GM12878 (cell line): Measurements from ENCODE around the gene GPN2. TPM values are rescaled to one million over a fixed set of nuclear protein-coding genes. Genes with fewer than 3 reads are reported as not detected.

Experiments
- ATF2 ChIP-seq: IDR thresholded peaks from 2 replicates; pipeline ENCODE4 v1.6.1; 2012; ENCODE audit warnings: low read length, inconsistent platforms
- BACH1 ChIP-seq: fragments of 450-650 bp; IDR thresholded peaks from 2 replicates; pipeline ENCODE4 v1.6.1; 2017; ENCODE audit warnings: mild to moderate bottlenecking, borderline replicate concordance
- BRCA1 ChIP-seq: IDR thresholded peaks from 2 replicates; pipeline ENCODE4 v1.6.1; 2011; ENCODE audit warnings: low read depth, low read length, improper control_type of control experiment
- CBX5 ChIP-seq: sonication (generic); IDR thresholded peaks from 2 replicates; pipeline ENCODE4 v1.6.1; 2016; ENCODE audit warnings: low read depth, moderate library complexity, mild to moderate bottlenecking, inconsistent platforms
- CEBPB ChIP-seq, 2 experiments: fragments of 150-350 bp in 1 of 2; IDR thresholded peaks; 2 replicates each; pipeline ENCODE4 v1.6.1; 2012 to 2014; ENCODE audit warnings: low read depth in 2 of 2, low read length in 2 of 2, borderline replicate concordance in 1 of 2, inconsistent platforms in 1 of 2
- CHD1 ChIP-seq: IDR thresholded peaks from 2 replicates; pipeline ENCODE4 v1.6.1; 2012; ENCODE audit warnings: low read depth, low read length, improper control_type of control experiment
- CHD4 ChIP-seq: fragments of 200-600 bp; sonication (generic); IDR thresholded peaks from 2 replicates; pipeline ENCODE4 v1.6.1; 2016; ENCODE audit warnings: mild to moderate bottlenecking
- EED ChIP-seq: sonication (generic); IDR thresholded peaks from 2 replicates; pipeline ENCODE4 v1.6.1; 2016; ENCODE audit warnings: antibody characterized with exemption, low read depth
- HDAC2 ChIP-seq: fragments of 200-600 bp; sonication (generic); IDR thresholded peaks from 2 replicates; pipeline ENCODE4 v1.6.1; 2017
- HSF1 ChIP-seq: fragments of 150-350 bp; IDR thresholded peaks from 2 replicates; pipeline ENCODE4 v1.6.1; 2014; ENCODE audit warnings: mild to moderate bottlenecking, low read depth, low read length
- IKZF2 ChIP-seq, 2 experiments: fragments of 450-650 bp; IDR thresholded peaks; 2 replicates each; pipeline ENCODE4 v1.6.1; 2017; ENCODE audit warnings: mild to moderate bottlenecking in 2 of 2, moderate library complexity in 2 of 2
- JUNB ChIP-seq: IDR thresholded peaks from 2 replicates; pipeline ENCODE4 v1.6.1; 2016; ENCODE audit warnings: antibody characterized with exemption, mild to moderate bottlenecking
- LARP7 ChIP-seq: fragments of 450-650 bp; IDR thresholded peaks from 2 replicates; pipeline ENCODE4 v1.6.1; 2017; ENCODE audit warnings: mild to moderate bottlenecking
- MTA2 ChIP-seq: fragments of 450-650 bp; IDR thresholded peaks from 2 replicates; pipeline ENCODE4 v1.6.1; 2016; ENCODE audit warnings: low read depth, mild to moderate bottlenecking, moderate library complexity
- MXI1 ChIP-seq: fragments of 150-350 bp; IDR thresholded peaks from 2 replicates; pipeline ENCODE4 v1.6.1; 2011; ENCODE audit warnings: low read depth, mild to moderate bottlenecking, inconsistent platforms, low read length, improper control_type of control experiment
- NFYB ChIP-seq: IDR thresholded peaks from 2 replicates; pipeline ENCODE4 v1.6.1; 2011; ENCODE audit warnings: low read depth, mild to moderate bottlenecking, low read length, improper control_type of control experiment, moderate library complexity; ENCODE audit not compliant: insufficient read depth
- RAD21 ChIP-seq: IDR thresholded peaks from 2 replicates; pipeline ENCODE4 v1.6.1; 2011; ENCODE audit warnings: mild to moderate bottlenecking, low read depth, low read length, moderate library complexity; ENCODE audit not compliant: insufficient read depth
- RAD51 ChIP-seq: fragments of 450-650 bp; IDR thresholded peaks from 2 replicates; pipeline ENCODE4 v1.6.1; 2016; ENCODE audit warnings: moderate library complexity, mild to moderate bottlenecking, inconsistent platforms
- RB1 ChIP-seq: fragments of 450-650 bp; formaldehyde crosslinking; IDR thresholded peaks from 2 replicates; pipeline ENCODE4 v1.6.1; 2017; ENCODE audit warnings: mild to moderate bottlenecking, borderline replicate concordance
- SMC3 ChIP-seq: IDR thresholded peaks from 2 replicates; pipeline ENCODE4 v1.6.1; 2011; ENCODE audit warnings: low read length, improper control_type of control experiment, borderline replicate concordance
- SREBF1 ChIP-seq: IDR thresholded peaks from 2 replicates; pipeline ENCODE4 v1.6.1; 2012; ENCODE audit warnings: mild to moderate bottlenecking, low read length
- SUPT20H ChIP-seq: IDR thresholded peaks from 2 replicates; pipeline ENCODE4 v1.6.1; 2011; ENCODE audit warnings: low read depth, mild to moderate bottlenecking, low read length, moderate library complexity, borderline replicate concordance; ENCODE audit not compliant: control insufficient read depth
- TAF1 ChIP-seq: IDR thresholded peaks from 2 replicates; pipeline ENCODE4 v1.6.1; 2011; ENCODE audit warnings: mild to moderate bottlenecking, low read depth, low read length, borderline replicate concordance
- YBX1 ChIP-seq: fragments of 450-650 bp; IDR thresholded peaks from 2 replicates; pipeline ENCODE4 v1.6.1; 2016; ENCODE audit warnings: antibody characterized with exemption
- polyA plus RNA-seq, 11 experiments: library from polyadenylated mRNA; depleted of rRNA in 4 of 11; unstranded in 6 of 11; stranded (reverse) in 5 of 11; fragments of >200 nt; fragmentation: Nextera tagmentation in 4 of 11; fragmentation: Illumina TruSeq in 1 of 11; extraction: Ambion mirVana in 4 of 11; extraction: Trizol in 1 of 11; gene quantifications; 1 replicate in 1 of 11; 2 replicates in 10 of 11; pipeline versions ENCODE4 v1.2.1 to v1.2.3, GENCODE V29; 2011 to 2016; ENCODE audit warnings: inconsistent platforms in 2 of 11, missing spikeins in 2 of 11, low read depth in 1 of 11
- total RNA-seq, 4 experiments: library from RNA; depleted of rRNA in 3 of 4; stranded (reverse); fragments of >200 nt in 3 of 4; fragmentation: Illumina TruSeq in 1 of 4; extraction: Trizol in 1 of 4; gene quantifications; 2 replicates each; pipeline versions ENCODE4 v1.2.1 to v1.2.3, GENCODE V29; 2013 to 2021
- TF ChIP-seq, protein P1 (sequence below): fragments of 450-650 bp; IDR thresholded peaks from 2 replicates; pipeline ENCODE4 v1.6.1; 2016; ENCODE audit warnings: mild to moderate bottlenecking
- TF ChIP-seq, protein P2 (sequence below), 3 experiments: IDR thresholded peaks in 2 of 3; conservative IDR thresholded peaks in 1 of 3; 2 replicates each; pipeline ENCODE4 v1.5.1; 2011; ENCODE audit warnings: low read depth in 3 of 3, low read length in 3 of 3, mild to moderate bottlenecking in 3 of 3, control low read depth in 2 of 3, moderate library complexity in 2 of 3, inconsistent platforms in 1 of 3, mixed read lengths in 1 of 3; ENCODE audit not compliant: control insufficient read depth in 2 of 3, insufficient read depth in 1 of 3; ENCODE audit errors: extremely low read depth in 1 of 3

Gene GPN2
- total and polyA plus RNA-seq, 10 of the 15 experiments (the other 5 are each of a cell fraction or from before 2014, with no cell fraction given), result 8.3 to 61.4 (median 23.3) TPM

GRCh38 chr1:26838474-26839338 is 51.4 kb downstream of the GPN2 start (continued):
- TF ChIP-seq ATF2 (no peak; the same call in 1 of the 2 replicates), HDAC2 (no peak), TAF1 (no peak), JUNB (no peak), RAD51 (no peak), CEBPB (IDR thresholded peaks at IDR 0.05; ENCODE audit: borderline replicate concordance in 1 of 2, low read depth in 2 of 2, low read length in 2 of 2) (no peak; a peak in 1 of 4 replicates), CHD4 (no peak), RAD21 (no peak), MXI1 (peak; percentile 72; the same call in 1 of the 2 replicates), BACH1 (no peak; the same call in 1 of the 2 replicates), SUPT20H (no peak), MTA2 (peak; percentile 78), HSF1 (no peak), EED (peak; percentile 95), RB1 (0 out of 2 replicates have a peak, but pooled peaks have one; percentile 21), IKZF2 (IDR thresholded peaks at IDR 0.05) (peak; percentile 95 to 97), CBX5 (0 out of 2 replicates have a peak, but pooled peaks have one; percentile 74), NFYB (0 out of 2 replicates have a peak, but pooled peaks have one; percentile 26), BRCA1 (no peak), CHD1 (no peak), SMC3 (peak; percentile 37; the same call in 1 of the 2 replicates), SREBF1 (no peak), LARP7 (peak; percentile 63; the same call in 1 of the 2 replicates), YBX1 (no peak)
- TF ChIP-seq, protein P1, sequence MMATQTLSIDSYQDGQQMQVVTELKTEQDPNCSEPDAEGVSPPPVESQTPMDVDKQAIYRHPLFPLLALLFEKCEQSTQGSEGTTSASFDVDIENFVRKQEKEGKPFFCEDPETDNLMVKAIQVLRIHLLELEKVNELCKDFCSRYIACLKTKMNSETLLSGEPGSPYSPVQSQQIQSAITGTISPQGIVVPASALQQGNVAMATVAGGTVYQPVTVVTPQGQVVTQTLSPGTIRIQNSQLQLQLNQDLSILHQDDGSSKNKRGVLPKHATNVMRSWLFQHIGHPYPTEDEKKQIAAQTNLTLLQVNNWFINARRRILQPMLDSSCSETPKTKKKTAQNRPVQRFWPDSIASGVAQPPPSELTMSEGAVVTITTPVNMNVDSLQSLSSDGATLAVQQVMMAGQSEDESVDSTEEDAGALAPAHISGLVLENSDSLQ, result 0 out of 2 replicates have a peak, but pooled peaks have one; percentile 33
- TF ChIP-seq, protein P2, sequence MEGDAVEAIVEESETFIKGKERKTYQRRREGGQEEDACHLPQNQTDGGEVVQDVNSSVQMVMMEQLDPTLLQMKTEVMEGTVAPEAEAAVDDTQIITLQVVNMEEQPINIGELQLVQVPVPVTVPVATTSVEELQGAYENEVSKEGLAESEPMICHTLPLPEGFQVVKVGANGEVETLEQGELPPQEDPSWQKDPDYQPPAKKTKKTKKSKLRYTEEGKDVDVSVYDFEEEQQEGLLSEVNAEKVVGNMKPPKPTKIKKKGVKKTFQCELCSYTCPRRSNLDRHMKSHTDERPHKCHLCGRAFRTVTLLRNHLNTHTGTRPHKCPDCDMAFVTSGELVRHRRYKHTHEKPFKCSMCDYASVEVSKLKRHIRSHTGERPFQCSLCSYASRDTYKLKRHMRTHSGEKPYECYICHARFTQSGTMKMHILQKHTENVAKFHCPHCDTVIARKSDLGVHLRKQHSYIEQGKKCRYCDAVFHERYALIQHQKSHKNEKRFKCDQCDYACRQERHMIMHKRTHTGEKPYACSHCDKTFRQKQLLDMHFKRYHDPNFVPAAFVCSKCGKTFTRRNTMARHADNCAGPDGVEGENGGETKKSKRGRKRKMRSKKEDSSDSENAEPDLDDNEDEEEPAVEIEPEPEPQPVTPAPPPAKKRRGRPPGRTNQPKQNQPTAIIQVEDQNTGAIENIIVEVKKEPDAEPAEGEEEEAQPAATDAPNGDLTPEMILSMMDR (IDR thresholded peaks at IDR 0.05 in 2 of 3, conservative IDR thresholded peaks at IDR 0.05 in 1 of 3; ENCODE audit: control insufficient read depth in 2 of 3, extremely low read depth in 1 of 3, insufficient read depth in 1 of 3, low read depth in 3 of 3, low read length in 3 of 3), result peak in 2 of 3 experiments; percentile 8 to 21; a peak in 2 of 6 replicates
